Heart right ventricle (tissue), 16 donors: Measurements from ENCODE around the gene ATXN2. TPM values are rescaled to one million over a fixed set of nuclear protein-coding genes. Genes with fewer than 3 reads are reported as not detected.

Experiments
- ATAC-seq, 8 donors: fragments of 200-7000 bp; cut with Tn5 transposase; one replicate each; pipeline ENCODE4 v1.9.1; 2020; ENCODE audit warnings: mild to moderate bottlenecking in 8 of 8, moderate library complexity in 8 of 8, moderate number of reproducible peaks in 1 of 8
- DNase-seq, 2 donors: peaks; one replicate each; pipeline ENCODE4 v3.0.0-alpha.2; 2020
- H3K27ac ChIP-seq, 10 donors: fragments of 200-600 bp; sonication (generic) in 2 of 10; one replicate each; pipeline versions ENCODE4 v1.5.0 to v1.8.0; 2020 to 2022; ENCODE audit warnings: mild to moderate bottlenecking in 3 of 10
- H3K27me3 ChIP-seq, 7 donors: fragments of 200-600 bp; one replicate each; pipeline ENCODE4 v1.8.0; 2021 to 2022; ENCODE audit warnings: mild to moderate bottlenecking in 2 of 7
- H3K36me3 ChIP-seq, 9 donors: fragments of 200-600 bp; sonication (generic) in 1 of 9; one replicate each; pipeline versions ENCODE4 v1.5.0 to v1.8.0; 2020 to 2022; ENCODE audit warnings: mild to moderate bottlenecking in 2 of 9
- H3K4me1 ChIP-seq, 9 donors: fragments of 200-600 bp; sonication (generic) in 1 of 9; one replicate each; pipeline versions ENCODE4 v1.5.0 to v1.8.0; 2020 to 2022; ENCODE audit warnings: mild to moderate bottlenecking in 4 of 9
- H3K4me3 ChIP-seq, 10 donors: fragments of 200-600 bp; sonication (generic) in 2 of 10; one replicate each; pipeline versions ENCODE4 v1.5.0 to v1.8.0; 2020 to 2022; ENCODE audit warnings: mild to moderate bottlenecking in 7 of 10, moderate library complexity in 2 of 10
- H3K9me3 ChIP-seq, 11 donors: fragments of 200-600 bp in 10 of 11; sonication (generic) in 2 of 11; one replicate each; pipeline versions ENCODE4 v1.5.0 to v1.8.0; 2013 to 2022; ENCODE audit warnings: mild to moderate bottlenecking in 2 of 11, control low read depth in 1 of 11, moderate library complexity in 1 of 11
- WGBS, 2 donors: extraction: QIAGEN DNeasy Blood & Tissue Kit; methylation state at CpG; one replicate each; pipeline ENCODE4 v1.1.7; 2013; ENCODE audit warnings: inconsistent platforms in 1 of 2; 5-methylcytosine and 5-hydroxymethylcytosine counted together
- intact Hi-C, 10 donors: fragments of 100-400 bp; cut with DNase I; formaldehyde crosslinking; loops; one replicate each; pipeline versions ENCODE4 v1.11.1 to v1.14.2; 2022
- polyA plus RNA-seq, 2 donors: library from polyadenylated mRNA; stranded (reverse); fragments of 200-250 nt; gene quantifications; one replicate each; pipeline ENCODE4 v1.2.3, GENCODE V29; 2013
- total RNA-seq, 10 donors: library from RNA; stranded (reverse); fragmentation: NEBNext Ultra II Directional in 3 of 10; extraction: Animal tissue kit (Norgen Biotek cat#: 25700) in 3 of 10; gene quantifications; one replicate each; pipeline versions ENCODE4 v1.2.1 to v1.2.4, GENCODE V29; 2021 to 2023
- TF ChIP-seq, protein P1 (sequence below), 9 donors: fragments of 200-600 bp; sonication (generic) in 2 of 9; IDR thresholded peaks; one replicate each; pipeline versions ENCODE4 v1.5.0 to v1.8.0; 2021 to 2022; ENCODE audit warnings: antibody characterized with exemption in 9 of 9, mild to moderate bottlenecking in 5 of 9, moderate library complexity in 1 of 9
- donor health status: Arrhythmogenic right ventricular cardiomyopathy.
- donor health status: ischemic (EF 13 %, LVEDD 7.1; RV severe dilation, severe dysfunction).
- donor health status: healthy with polysubstance abuse.
- donor health status: DM: no; HTN: yes; CAD: no.
- donor health status: DM: no; HTN: no; CAD: no.
- donor health status: ischemic (EF 25% LVEDD 6.9; RV normal size, moderate dysfunction).
- donor health status: ischemic (EF 25% LVEDD 5.7; RV mildly dilated, moderate dysfunction).
- donor health status: healthy.
- donor health status: DM: yes; HTN: yes; CAD: no.
- donor health status: Ischemic cardiomyopathy.
- donor health status: ischemic (EF 35%, LVEDD 5.7; RV mildly dilated, moderate dysfunction).
- donor health status: nonischemic (EF 11% LVEDD 7.7; RV severe dilation, severe dysfunction).
- donor health status: DM: yes; HTN: yes; CAD: no.
- donor health status: PGD.
- donor health status: ischemic (EF 29% LVEDD 5.4; RV normal size, mild dysfunction).
- donor health status: nonischemic (EF 23%, LVEDD 6.1; RV moderate dilation, normal function).

ATXN2 gene
- total and polyA plus RNA-seq, 12 donors, result 18.8 to 69.9 (median 55.0) TPM

DNA sequence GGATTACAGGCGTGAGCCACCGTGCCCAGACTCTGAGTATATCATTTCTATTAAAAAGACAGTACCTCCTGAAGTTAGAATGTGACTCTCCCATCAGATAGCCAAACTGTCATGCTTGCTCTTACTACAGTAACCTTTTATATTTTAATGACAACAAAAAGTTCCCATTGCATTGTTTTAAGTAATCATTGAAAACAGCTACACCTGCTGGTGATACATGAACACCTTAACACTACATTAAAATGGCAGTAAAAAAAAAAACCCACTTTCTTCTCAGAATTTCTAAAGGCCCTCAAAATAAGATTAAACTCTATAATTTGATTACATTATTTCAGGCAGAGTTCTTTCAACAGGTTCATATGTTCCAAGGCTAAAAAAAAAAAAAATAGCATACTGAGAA is 116.7 kb downstream of the ATXN2 start:
- intact Hi-C loops, result no loop called here
- Histone ChIP-seq H3K9me3 (no peaks in the 10 kb centered on the region), H3K4me1 (peaks cover 0 to 7% (median 2%) of the 10 kb centered on the region in 9 donors), H3K4me3 (no peak overlapping the region), H3K36me3 (peaks cover 0 to 99% (median 41%) of the 10 kb centered on the region in 9 donors), H3K27ac (no peak overlapping the region), H3K27me3 (no peaks in the 10 kb centered on the region)
- TF ChIP-seq, protein P1, sequence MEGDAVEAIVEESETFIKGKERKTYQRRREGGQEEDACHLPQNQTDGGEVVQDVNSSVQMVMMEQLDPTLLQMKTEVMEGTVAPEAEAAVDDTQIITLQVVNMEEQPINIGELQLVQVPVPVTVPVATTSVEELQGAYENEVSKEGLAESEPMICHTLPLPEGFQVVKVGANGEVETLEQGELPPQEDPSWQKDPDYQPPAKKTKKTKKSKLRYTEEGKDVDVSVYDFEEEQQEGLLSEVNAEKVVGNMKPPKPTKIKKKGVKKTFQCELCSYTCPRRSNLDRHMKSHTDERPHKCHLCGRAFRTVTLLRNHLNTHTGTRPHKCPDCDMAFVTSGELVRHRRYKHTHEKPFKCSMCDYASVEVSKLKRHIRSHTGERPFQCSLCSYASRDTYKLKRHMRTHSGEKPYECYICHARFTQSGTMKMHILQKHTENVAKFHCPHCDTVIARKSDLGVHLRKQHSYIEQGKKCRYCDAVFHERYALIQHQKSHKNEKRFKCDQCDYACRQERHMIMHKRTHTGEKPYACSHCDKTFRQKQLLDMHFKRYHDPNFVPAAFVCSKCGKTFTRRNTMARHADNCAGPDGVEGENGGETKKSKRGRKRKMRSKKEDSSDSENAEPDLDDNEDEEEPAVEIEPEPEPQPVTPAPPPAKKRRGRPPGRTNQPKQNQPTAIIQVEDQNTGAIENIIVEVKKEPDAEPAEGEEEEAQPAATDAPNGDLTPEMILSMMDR (IDR thresholded peaks at IDR 0.05), result peak in 6 of 9 donors; percentile 12 to 44 (median 26)
- 93 to 94% methylated on average over 2 of the region's 2 CpGs for WGBS, 2 donors
- DNase-seq, result no peak
- no peak for ATAC-seq

DNA sequence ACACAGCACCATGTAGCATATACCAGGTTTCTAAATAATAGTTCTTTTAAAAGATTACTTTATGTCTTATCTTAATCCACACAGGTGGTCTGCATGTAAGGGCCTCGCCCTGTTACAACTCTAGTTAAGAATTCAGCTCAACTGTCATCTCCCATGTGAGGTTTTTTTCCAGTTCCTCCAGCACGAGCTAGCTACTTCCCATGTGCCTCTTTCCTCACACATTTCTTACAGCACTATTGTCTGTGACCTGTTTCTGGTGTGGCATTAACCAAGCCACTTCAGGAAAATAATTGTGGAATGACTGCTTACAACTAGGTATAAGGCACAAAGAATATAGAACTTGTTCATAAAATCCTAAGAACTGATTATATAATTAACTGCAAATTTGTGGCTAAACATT is 127.9 kb downstream of the ATXN2 start:
- no peaks in the 10 kb centered on the region for H3K9me3 ChIP-seq
- H3K27ac ChIP-seq, result no peak overlapping the region
- intact Hi-C loops, result no loop called here
- H3K4me3 ChIP-seq, result no peak overlapping the region
- 72 to 79% methylated on average over 2 of the region's 2 CpGs for WGBS, 2 donors
- no peaks in the 10 kb centered on the region for H3K4me1 ChIP-seq
- TF ChIP-seq, protein P1 (IDR thresholded peaks at IDR 0.05), result no peak
- H3K27me3 ChIP-seq, result no peaks in the 10 kb centered on the region
- ATAC-seq, result no peak
- peaks cover 0 to 99% (median 26%) of the 10 kb centered on the region in 9 donors for H3K36me3 ChIP-seq
- no peak for DNase-seq

DNA sequence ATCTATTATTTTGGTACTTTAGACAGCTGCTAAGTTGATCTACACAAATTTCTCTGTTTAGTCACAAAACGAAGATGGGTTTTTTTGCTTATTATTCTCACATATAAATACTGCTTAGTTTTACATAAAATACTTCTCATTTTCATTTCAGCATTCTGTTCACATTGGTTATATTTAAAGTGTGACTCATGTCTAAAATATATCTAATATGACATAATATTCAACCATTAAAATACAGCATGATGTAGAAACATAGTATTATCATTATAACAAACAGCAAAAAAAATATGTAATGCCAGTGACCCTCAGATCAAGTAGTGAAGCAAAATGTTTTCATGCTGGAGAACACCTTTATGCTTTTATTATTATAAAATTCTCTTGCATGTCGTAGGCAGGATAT is 129.7 kb downstream of the ATXN2 start:
- H3K4me3 ChIP-seq, result no peak overlapping the region
- WGBS, 2 donors, result 87 to 92% methylated on average over 2 of the region's 2 CpGs
- DNase-seq (no peak), ATAC-seq (no peak)
- no peaks in the 10 kb centered on the region for H3K27me3 ChIP-seq
- H3K36me3 ChIP-seq, result peaks cover 0 to 99% (median 26%) of the 10 kb centered on the region in 9 donors
- intact Hi-C loops, result no loop called here
- no peak overlapping the region for H3K27ac ChIP-seq
- TF ChIP-seq, protein P1 (IDR thresholded peaks at IDR 0.05), result no peak
- H3K4me1 ChIP-seq, result no peaks in the 10 kb centered on the region
- no peaks in the 10 kb centered on the region for H3K9me3 ChIP-seq

DNA sequence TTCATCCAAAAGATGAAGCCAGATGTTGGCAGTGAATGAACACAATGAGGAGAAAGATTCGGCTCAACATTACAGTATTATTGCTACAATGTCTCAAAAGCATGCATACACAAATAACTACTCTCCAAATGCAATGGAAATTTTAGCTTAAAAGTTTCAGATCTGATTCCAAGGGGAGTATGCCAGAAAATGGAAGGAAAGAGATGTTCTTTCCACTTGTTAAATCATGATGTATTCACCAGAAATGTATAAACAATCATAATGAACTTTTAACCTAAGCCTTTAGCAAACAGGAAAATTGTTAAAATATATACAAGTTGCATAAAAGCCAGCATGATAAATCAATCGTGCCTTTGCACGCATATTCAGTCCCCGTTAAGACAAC is 131.3 kb downstream of the ATXN2 start:
- H3K4me1 ChIP-seq, result no peaks in the 10 kb centered on the region
- intact Hi-C loops, result no loop called here
- no peak overlapping the region for H3K4me3 ChIP-seq
- H3K27ac ChIP-seq, result no peak overlapping the region
- 86 to 91% methylated on average over 4 of the region's 4 CpGs for WGBS, 2 donors
- no peaks in the 10 kb centered on the region for H3K27me3 ChIP-seq
- TF ChIP-seq, protein P1 (IDR thresholded peaks at IDR 0.05), result no peak
- H3K36me3 ChIP-seq, result peaks cover 0 to 95% (median 26%) of the 10 kb centered on the region in 9 donors
- ATAC-seq (no peak), DNase-seq (no peak)
- no peaks in the 10 kb centered on the region for H3K9me3 ChIP-seq
